HG03066 (cell line): ENCODE measurements around the gene THAP3.

Source experiments
- ATAC-seq: cut with Tn5 transposase; IDR thresholded peaks from one replicate; pipeline ENCODE4 v1.9.1; 2021; ENCODE audit warnings: low read depth; ENCODE audit not compliant: unreplicated experiment

Gene THAP3

DNA sequence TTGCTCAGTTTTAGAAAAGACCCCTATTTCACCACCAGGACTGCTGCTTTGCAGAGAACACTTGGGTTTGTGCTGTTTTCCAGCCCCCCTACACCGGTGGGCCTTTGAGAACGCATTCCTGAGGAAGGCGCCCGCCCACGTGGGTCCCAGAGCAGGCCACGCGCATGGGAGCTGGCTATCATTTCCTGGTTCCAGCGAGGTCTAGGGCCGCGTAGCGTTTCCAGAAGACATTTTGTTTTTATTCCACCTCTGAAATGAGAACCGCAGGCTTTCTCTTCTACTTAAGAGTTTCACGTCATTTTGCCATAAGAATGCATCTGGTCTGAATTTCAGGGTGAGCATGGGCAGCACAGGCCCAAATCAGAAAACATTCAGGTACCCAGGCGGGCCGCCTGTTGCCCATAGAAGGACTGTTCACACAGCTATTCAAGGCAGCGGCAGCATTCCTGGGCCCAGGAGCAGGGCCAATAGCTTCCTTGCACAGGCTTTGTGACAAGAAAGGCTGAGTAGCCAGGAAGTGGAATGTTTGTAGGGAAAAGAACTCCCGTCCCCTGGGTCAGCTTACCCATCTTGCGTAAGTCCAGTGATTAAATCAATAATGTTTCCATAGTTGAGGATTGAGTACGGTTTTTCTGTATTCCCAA, 20.6 kb upstream of the THAP3 start:
- ATAC-seq, result no peak

DNA sequence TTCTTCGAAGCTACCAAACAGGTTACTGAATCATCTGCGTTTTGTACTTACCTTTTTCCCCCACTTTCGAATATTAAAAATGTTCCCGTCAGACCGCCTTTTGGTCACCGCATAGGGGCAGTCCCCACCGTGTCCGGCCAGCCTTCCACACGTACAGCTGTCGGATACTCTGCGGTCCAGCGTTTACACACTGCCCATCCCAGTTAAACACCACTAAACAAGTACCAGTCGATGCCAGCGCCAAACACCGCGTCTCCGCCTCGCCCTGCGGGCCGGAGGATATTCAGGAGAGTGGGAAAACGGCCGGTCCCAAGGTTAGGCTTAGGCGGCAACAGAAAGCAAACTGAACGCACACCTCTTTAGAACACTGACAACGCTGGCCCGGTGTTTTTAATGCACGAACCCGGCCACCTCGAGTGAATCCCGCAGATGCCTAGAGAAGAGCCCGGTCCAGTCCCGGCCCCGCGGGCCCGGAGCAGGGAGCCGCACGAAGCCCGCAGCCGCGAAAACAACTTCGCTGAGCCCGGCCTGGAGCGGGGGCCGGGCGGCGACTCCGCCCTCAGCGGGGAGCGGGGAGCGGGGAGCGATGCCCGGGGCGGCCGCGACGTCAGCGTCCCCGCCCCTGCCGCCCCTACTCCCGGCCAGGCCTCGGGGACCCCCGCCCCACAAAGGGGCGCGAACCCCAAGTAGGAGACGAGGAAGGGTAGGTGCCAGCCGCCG, 11.9 kb upstream of the THAP3 start:
- peak; percentile 36 for ATAC-seq

DNA sequence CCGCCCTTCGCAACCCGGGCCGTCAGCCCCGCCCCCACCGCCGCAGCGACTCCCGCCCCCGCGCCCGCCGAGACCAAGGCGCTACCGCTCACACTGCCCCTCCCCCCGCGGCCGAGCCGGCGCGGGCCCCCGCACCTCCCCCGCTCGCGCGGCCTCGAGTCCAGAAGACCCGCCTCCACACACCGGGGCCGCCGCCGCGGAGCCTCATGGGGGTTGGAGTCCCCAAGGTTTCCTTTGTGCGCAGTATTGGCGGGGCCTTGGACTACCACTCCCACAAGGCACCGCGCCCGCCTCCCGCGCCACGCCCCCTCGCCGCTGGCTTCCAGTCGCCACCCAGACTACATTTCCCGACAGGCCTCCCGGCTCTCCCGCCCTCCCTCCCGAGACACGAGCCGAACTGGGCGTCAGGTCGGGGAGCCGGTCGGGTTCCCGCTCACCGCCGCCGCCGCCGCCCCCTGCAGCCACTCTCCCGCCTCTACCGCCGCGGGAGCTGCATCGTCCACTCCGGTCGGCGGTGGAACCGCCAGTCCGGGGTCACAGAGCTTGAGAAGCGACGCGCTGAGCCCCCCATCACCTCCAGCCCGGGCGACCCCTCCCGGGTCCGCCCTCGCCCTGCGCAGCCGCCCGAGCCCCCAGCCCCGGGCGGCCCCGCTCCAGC, 11.2 kb upstream of the THAP3 start, which contains the start of gene PHF13:
TSS of gene PHF13 (plus strand) at position 371 of the 658 bp plus-strand sequence. CDS start 336 bp downstream, outside the sequence.
- ATAC-seq, result peak; percentile 90

DNA sequence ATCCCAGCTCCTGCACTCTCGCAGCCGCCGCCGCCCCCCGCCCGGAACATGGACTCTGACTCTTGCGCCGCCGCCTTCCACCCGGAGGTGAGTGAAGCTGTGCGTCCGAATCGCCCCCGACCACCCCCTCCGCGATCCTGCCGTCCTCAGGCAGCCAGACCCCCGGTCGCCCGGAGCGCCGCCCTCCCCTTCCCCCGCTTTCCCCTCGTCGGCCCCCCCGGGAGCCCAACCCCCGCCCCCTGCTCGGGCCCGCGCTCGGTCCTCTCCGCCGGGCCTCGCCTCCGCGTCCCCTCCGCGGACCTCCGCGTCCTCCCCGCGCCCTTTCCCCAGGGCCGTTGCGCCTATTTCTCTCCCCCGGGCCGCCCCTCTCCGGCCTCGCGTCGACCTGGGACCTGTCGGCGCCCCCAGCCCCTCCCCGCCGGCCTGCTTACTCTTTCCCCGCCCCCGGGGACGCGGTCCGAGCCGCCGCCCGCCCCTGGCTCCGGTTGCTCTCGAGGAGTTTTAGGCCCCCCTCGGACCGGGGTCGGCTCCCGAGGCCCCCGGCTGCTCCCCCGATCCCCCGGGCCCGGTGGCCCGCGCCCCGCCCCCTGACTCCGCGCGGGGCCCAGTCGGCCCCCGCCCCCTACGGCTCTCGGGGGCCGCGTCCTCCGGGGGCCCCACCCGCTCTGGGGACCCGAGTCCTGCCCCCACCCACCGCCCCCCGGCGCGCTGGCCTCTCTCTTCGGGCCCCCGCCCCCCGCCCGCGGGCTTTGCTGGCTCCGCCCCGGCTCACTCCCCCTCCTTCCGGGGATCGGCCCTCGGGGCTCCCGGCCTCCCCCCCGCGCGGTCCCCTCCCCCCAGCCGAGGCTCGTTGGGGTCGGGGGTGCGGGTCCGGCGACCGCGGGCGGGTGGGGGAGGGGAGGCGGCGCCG, 10.4 kb upstream of the THAP3 start:
- no peak for ATAC-seq

DNA sequence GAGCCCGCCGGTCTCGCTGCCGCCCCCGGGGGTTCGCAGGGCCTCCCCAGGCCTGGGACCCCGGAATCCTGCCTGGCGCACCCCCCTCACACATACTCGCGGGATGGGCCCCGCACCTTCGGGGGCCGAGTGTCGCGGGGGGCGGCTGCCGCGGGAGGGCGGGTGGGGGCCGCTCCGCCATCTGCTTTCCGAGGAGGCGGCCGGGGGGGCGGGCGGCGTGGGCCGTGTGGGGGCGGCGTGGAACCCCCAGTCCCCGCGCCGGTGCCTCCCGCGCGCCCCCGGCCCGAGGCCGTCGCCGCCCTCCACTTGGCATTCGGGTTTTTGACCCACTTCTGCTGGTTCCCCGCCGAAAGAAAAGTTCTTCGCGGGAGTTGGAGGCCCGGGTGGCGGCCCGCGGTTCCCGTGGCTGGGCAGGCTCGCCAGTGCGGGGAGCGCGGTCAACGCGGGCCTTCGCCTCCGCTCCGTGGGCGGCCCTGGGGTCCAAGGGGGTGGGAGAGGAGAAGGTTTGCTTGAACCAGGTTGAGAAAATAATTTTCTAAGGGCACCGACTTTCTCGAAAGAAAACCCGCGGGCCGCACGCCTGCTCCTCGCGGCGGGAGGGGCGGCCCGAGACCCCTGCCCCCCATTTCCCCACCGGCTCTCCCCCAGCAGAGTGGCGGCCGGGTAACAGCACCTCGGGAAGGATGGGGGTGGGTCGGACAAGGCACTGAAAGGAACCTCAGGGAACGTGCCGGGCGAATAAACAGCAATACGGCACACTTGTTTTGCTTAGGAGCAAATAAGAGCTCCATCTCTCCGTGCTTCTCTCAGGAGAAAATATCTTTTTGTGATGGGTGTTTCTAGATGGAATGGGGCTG, 9.5 kb upstream of the THAP3 start:
- no peak for ATAC-seq

DNA sequence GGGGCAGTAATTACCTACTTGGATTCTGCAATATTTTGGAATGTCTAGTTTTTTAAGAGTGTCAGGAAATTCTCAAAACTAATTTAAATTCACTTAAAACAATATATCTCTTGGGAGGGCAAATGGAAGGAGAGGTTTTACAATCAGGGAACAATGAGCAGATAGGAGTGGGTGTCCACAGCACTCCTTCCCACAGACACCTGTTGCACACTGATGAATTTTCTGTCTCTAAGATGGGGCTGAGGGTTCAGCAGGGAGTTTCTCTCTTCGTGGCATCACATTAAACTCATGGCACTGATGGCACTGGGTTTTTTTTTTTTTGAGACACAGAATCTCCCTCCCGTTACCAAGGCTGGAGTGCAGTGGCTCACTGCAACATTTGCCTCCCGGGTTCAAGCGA, 5.6 kb upstream of the THAP3 start:
- ATAC-seq, result no peak

DNA sequence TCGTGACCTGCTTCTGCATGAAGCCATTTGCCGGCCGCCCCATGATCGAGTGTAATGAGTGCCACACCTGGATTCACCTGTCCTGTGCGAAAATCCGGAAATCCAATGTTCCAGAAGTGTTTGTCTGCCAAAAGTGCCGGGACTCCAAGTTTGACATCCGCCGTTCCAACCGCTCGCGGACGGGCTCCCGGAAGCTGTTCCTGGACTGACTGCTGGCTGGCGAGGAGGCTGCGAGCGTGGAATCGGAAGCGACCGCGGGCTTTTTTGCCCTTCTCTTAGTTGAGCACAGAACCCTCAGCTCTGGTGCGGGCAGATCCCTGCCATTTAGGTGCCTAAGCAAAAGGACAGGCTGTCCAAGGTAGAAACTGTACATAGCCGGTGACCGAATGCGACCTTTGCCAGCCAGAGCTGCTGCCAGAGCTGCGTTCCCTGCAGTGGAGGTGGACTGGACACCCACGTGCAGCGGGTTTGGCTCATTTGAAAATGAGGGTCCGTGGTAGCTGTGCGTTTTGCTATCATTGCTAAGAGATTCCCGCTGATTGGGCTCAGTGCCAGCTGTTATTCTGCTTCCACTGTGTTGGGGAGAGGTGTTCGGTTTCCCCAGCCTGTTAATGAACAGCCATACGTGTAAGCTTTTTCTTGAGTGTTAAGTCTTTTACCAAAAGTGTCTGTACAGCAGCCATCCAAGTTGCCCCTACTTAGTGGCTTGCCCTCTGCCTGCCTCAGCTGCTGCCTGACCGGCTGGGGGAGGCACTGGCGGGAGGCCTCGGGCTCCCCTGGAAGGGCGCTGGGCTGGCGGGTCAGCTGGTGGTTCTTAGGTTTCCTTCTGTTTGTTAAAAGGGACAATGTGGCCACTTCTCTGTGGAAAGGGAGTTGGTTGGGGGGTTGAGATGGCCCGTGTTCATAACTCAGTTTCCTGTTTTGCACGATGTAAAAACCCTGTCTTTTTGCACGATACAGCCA, 3.0 kb upstream of the THAP3 start:
- ATAC-seq, result no peak

DNA sequence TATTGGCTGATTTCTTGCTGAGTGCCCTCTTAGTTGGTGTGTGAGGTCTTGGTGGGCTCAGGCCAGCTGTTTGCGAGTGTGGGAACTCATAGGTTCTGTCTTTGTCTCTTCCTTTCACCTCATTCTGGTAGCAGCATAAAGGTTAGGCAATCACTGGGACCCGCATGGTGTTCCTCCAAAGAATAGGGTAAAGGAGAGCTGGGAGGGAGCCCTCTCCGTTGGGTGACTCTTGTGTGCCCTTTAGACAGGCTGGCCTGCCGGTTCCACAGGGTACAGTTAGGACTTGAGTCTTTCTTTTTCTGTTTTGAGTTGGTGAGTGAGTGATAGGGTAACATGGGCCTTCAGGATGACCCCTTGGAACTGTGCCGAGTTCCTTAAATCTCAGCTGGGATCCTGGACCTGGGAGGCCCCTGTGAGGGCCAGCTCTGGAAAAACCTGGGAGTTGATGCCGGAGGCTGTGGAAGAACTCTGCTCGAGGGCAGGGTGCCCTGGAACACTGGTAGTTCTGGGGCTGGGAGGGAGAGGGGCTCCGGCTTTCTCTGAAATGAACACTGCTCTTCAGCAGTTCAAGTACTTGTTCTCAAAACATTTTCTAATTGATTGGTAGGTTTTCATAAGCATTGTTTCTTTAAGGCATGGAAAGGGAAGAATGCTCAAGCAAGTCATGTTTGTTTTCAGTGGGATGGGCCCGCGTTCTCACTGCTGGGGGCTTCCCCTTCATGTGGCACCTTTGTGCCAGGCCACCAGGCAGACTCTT, 2.1 kb upstream of the THAP3 start:
- no peak for ATAC-seq

DNA sequence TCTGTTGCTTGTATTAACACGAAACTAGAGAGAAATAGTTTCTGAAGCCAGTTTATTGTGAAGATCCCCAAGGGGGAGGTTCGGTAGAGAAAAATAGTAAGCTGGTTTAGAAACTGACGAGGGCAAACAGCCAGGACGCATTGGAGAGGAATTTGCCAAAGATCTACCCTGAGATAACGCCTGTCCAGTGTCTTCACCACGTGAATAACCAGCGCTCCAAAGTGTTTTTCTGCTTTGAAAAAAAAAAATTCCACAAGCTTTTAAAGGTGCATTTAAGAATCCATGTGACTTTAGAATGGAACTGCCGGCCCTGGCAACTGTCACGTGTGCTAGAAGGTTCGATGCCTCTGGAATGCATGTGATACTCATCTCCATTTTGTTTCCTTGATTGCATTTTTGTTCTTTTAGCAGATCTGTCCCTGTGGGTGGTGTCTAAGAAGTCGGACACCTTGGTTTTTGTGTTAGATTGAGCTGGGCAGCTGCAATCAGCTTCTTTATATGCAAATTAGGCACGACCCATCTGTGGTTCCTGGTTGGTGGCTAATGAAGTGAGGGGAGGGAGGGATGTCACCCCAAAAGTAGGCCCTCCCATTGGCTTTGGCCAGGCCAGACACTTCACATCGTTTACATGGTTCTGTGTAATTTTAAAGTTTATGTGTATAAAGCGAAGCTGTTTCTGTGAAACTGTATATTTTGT, 1.3 kb upstream of the THAP3 start:
- ATAC-seq, result no peak

DNA sequence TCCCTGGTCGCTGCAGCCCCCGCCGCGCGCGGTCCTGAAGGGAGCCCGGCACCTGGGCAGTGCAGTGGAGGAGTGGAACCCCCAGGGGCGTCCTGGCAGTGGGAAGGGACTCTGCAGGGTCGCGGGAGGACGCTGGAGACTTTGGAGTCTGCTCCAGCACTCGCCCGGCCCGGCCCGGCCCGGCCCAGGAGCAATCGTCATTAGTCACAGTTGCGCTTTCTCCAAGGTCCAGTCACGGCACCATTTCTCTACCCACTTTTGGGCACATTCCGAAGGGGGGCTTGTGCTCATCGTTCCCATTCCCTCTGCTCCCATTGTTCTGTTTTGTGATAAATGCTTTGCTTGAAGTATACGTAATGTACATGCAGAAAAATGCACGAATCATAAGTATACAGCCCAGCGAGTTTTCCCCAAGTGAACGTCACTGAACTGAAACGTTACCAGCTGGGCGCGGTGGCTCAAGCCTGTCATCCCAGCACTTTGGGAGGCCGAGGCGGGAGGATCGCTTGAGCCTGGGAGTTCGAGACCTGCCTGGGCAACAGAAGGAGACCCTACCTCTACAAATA, 999 bp downstream of the THAP3 start:
- peak; percentile 43 for ATAC-seq

DNA sequence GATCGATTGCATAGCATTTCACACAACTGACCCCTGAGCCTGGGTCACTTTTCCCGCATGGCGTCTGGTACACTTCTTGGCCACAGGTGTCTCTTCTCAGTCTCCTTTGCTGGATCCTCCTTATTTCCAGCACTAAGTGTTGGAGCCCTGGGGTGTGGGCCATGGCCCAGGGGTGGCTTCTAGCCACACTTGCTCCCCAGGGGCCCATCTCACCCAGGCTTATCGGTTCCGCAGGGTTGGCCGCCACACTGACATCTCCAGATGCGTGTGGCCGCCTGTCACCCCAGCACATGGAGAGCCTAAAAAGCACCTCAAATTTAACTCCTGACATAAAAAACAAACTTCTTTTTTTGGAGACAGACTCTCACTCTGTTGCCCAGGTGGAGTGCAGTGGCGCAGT, 2.4 kb downstream of the THAP3 start:
- ATAC-seq, result no peak

DNA sequence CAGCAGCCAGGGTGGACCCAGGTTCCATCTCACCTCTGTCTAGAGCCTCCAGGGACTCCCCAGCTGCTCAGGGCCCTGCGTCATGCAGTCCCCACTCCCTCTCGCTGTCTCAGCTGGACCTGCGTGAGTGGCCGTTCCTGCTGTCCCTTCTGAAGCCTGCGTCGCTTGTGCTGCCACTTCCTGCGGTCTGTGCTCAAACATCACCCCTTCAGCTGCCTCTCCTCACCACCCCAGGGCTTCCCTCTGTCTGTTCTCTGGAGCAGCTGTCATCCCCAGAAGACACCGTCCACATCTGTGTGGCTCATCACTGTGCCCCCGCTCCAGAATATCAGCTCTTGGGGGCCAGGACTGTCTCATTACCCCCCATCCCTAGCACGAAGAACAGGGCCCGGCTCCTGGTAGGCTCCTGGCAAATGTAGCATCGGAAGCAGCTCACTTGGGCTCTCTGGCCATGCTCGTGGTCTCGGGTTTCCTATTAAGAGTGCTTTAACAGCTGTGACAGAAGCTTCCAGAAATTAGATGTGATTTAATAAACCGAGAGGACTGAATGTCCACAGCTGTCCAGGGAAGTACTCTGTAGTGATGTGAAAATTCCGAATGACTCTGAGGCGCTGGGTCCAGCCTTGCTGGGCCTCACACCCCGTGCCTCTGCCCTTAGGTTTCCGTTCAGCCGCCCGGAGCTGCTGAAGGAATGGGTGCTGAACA, 3.3 kb downstream of the THAP3 start:
- ATAC-seq, result no peak

DNA sequence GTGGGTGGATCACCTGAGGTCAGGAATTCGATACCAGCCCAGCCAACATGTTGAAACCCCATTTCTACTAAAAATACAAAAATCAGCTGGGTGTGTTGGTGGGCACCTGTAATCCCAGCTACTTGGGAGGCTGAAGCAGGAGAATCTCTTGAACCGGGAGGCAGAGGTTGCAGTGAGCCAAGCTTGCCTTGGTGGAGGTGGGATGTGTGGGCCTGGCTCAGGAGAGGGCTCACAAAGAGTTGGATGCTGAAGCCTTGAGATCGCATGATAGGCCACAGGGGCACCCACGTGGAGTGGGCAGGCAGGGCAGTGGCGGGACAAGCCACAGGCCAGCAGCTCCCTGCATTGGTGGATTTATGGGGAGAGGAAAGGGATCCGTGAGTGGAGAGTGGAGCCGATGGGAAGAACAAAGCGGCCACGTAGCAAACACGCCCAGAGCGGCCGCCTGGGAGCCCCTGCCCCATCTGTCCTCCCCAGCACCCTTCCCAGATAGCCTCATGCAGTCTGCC, 4.4 kb downstream of the THAP3 start:
- ATAC-seq, result no peak

DNA sequence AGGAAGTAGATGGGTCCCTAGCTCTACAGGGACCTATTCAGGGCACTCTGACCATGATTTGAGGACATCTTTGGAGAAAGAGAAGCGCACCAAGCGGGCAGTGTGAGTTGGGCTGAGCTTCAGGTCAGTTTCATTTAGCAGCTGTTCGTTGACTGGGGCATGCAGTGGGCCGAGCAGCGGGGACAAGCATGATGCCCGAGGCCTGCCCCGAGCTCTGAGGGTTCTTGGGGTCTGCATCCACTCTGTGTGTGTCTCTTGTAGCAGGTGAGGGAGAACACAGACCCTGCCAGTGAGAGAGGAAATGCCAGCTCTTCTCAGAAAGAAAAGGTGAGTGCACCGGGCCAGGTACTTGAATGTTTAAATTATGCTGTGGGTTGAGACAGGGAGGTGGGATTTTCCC, 5.4 kb downstream of the THAP3 start:
- no peak for ATAC-seq

DNA sequence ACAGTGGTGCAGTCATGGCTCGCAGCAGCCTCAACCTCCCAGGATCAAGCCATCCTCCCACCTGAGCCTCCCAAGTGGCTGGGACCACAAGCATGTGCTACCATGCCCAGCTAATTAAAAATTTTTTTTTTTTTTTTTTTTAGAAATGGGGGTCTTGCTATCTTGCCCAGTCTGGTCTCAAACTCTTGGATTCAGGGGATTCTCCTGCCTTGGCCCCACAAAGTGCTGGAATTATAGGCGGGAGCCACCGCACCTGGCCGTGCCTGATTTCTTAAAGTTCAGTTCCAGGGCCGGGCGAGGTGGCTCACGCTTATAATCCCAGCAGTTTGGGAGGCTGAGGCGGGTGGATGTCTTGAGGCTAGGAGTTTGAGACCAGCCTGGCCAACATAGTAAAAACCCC, 6.4 kb downstream of the THAP3 start:
- no peak for ATAC-seq
